BJ (cell line): ENCODE data around the gene BAX. TPM values are rescaled to one million over a fixed set of nuclear protein-coding genes. Genes with fewer than 3 reads are reported as not detected.

Experiments used
- CTCF ChIA-PET: fragments of 350-600 bp; formaldehyde crosslinking; extraction: SDS; loops from one replicate; lab custom pipeline; 2021; ENCODE audit warnings: antibody characterized with exemption, inconsistent platforms; lab: Yijun Ruan, JAX
- POLR2A ChIA-PET: fragments of 300-600 bp; sonication (Branson Sonifier 250); formaldehyde crosslinking; extraction: SDS; loops from one replicate; lab custom pipeline; 2021; ENCODE audit warnings: antibody characterized with exemption; lab: Charles Lee
- DNase-seq: peaks from one replicate; pipeline ENCODE4 v3.0.0-alpha.2; 2011; ENCODE audit warnings: low read depth
- H3K27me3 ChIP-seq: 2 replicates; pipeline ENCODE4 v1.6.0; 2011; ENCODE audit warnings: low read length; ENCODE audit not compliant: control insufficient read depth, insufficient read depth
- H3K36me3 ChIP-seq: 2 replicates; pipeline ENCODE4 v1.5.1; 2011; ENCODE audit warnings: low read length; ENCODE audit not compliant: control insufficient read depth, insufficient read depth
- H3K4me3 ChIP-seq: 2 replicates; pipeline ENCODE4 v1.5.1; 2011; ENCODE audit warnings: low read depth, mild to moderate bottlenecking, control low read depth, low read length
- CTCF ChIP-seq: IDR thresholded peaks from 2 replicates; pipeline ENCODE4 v1.5.1; 2011; ENCODE audit warnings: low read depth, mild to moderate bottlenecking, control low read depth, inconsistent platforms, low read length, moderate library complexity; ENCODE audit not compliant: insufficient read depth
- polyA plus RNA-seq: library from polyadenylated mRNA; depleted of rRNA; stranded (reverse); fragments of >200 nt; gene quantifications from 2 replicates; pipeline ENCODE4 v1.2.3, GENCODE V29; 2011

The BAX gene
- polyA plus RNA-seq, 1 experiment: 159 TPM

DNA sequence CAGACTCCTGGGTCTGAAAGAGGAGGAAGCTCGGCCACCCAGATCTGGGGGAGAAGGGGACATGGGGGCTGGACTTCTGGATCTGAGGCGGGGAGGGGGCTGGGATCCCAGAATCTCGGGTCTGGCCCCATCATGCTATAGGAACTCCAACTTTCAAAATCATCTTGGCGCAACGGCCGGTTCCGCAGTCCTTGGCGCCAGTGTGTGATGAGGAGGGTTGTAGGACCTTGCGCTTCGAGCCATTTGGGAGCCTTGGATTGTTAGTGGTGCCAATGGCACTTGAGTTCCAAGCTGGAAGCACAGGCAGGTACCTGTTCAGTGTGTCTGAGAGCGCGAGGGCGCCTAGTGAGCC, 39.3 kb downstream of the BAX start:
- TF ChIP-seq CTCF: no peak
- ChIA-PET CTCF (interaction anchor here (0.7 to 2.0 kb wide), 11 partner anchors 11 to 198 kb away, joined by 3 to 11 read pairs (median 4); no protein-coding TSS in a partner anchor), POLR2A (interaction anchor here (1.8 kb wide), 1 partner anchor 63 kb away, joined by 4 read pairs; the partner anchor contains the start of gene CGB7)
- DNase-seq: no peak
- Histone ChIP-seq H3K27me3 (no peaks in the 10 kb centered on the region), H3K36me3 (peaks cover 10% of the 10 kb centered on the region), H3K4me3 (peak overlapping the region; percentile 93)

DNA sequence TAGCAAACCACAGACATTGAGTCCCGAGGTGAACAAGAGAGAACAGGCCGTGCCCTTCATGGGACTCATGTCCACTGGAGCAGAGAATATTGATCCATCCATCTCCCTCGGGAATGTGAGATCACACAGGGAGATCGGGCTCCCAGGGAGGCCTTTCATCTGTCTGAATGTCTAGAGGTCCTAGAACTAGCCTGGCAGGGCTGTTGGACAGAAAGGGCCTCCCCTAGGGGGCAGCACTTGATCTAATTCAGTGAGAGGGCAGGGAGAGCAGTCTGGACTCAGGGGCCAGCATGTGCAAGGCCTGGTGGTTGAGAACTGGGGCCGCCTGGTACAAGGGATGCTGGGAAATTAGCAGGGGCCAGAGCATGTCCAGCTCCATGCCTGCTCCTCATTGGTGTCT, 43.3 kb downstream of the BAX start:
- no peak for DNase-seq
- H3K4me3 ChIP-seq: no peak overlapping the region
- no peaks in the 10 kb centered on the region for H3K27me3 ChIP-seq
- peaks cover 2% of the 10 kb centered on the region; the same call in 1 of the 2 replicates for H3K36me3 ChIP-seq
- ChIA-PET POLR2A (no interaction called here), CTCF (interaction anchor here (0.6 to 3.9 kb wide), 6 partner anchors 10 to 210 kb away, joined by 3 to 34 read pairs (median 10); partner anchors contain the start of gene LHB)
- peak; percentile 60 for TF ChIP-seq CTCF

DNA sequence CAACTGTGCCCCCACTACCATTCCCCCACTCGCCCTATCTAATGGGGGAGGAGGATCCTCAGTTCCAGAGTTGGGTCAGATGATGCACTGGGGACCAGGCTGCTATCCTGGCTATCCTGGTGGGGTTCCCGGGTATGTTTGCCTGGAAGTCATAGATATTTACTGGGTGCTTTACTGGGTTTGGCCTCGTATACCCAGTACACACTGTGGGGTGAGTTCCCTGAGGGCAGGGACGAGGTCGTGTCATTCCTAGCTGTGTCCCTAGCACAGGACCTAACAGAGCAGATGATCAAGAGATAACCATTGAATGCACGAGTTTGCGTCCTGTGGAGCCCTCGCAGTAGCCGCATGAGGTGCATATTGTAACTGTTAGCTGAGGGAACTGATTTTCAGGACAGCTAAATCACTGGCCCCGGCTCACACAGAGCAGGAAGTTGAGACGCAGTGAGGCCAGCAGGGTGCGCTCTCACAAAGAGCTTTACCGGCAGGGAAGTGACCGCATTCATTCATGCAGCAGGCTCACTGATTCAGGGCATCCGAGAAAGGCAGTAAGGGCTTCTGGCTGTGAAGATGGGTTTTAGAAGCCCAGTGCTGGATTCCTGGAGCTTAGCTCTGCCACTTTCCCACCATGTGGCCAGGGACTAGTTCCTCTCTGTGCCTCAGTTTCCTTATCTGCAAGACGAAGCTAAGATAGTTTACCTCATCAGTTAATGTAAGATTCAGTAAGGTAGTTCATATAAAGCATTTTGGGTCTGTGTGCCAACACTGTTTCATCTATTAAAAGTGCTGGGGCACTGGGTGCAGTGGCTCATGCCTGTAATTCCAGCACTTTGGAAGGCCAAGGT, 45.0 kb downstream of the BAX start:
- TF ChIP-seq CTCF: peak; percentile 85
- DNase-seq: no peak
- Histone ChIP-seq H3K4me3 (no peak overlapping the region), H3K36me3 (peaks cover 2% of the 10 kb centered on the region; the same call in 1 of the 2 replicates), H3K27me3 (no peaks in the 10 kb centered on the region)
- POLR2A ChIA-PET: no interaction called here
- CTCF ChIA-PET: interaction anchor here (0.8 to 3.9 kb wide), 20 partner anchors 10 to 279 kb away, joined by 3 to 34 read pairs (median 4); partner anchors contain the start of gene LHB

- Histone ChIP-seq H3K36me3 (peaks cover 18% of the 10 kb centered on the region), H3K4me3 (no peak overlapping the region), H3K27me3 (no peaks in the 10 kb centered on the region)
- DNase-seq: no peak
- CTCF ChIA-PET: interaction anchor here (2.6 kb wide), 1 partner anchor 14 kb away, joined by 6 read pairs; the partner anchor contains the start of gene LHB
- POLR2A ChIA-PET: no interaction called here
- TF ChIP-seq CTCF: no peak
These were observed 49.5 kb downstream of the BAX start for GRCh38 chr19:49004133-49004532.

- DNase-seq: no peak
- H3K4me3 ChIP-seq: no peak overlapping the region
- H3K27me3 ChIP-seq: no peaks in the 10 kb centered on the region
- POLR2A ChIA-PET: no interaction called here
- no peak for TF ChIP-seq CTCF
- CTCF ChIA-PET: interaction anchor here (0.7 kb wide), 1 partner anchor 11 kb away, joined by 4 read pairs; the partner anchor contains the start of gene RUVBL2
- peaks cover 21% of the 10 kb centered on the region for H3K36me3 ChIP-seq
These were observed 50.4 kb downstream of the BAX start for GRCh38 chr19:49004964-49005614.
